Raji (cell line): ENCODE measurements around the gene SQOR.

Experiments
- POLR2A ChIP-seq: IDR thresholded peaks from 2 replicates; pipeline ENCODE4 v1.6.1; 2011; ENCODE audit warnings: low read depth, low read length, control low read depth; ENCODE audit not compliant: insufficient read depth

The SQOR gene

GRCh38 chr15:45611305-45611704, 23.5 kb upstream of the SQOR start:
- TF ChIP-seq POLR2A, result no peak

- TF ChIP-seq POLR2A, result no peak
Observed at GRCh38 chr15:45612790-45613415, 21.9 kb upstream of the SQOR start.

- no peak for TF ChIP-seq POLR2A
Observed at GRCh38 chr15:45616901-45617323, 17.9 kb upstream of the SQOR start.

GRCh38 chr15:45618813-45619212, 16.0 kb upstream of the SQOR start:
- no peak for TF ChIP-seq POLR2A

- no peak for TF ChIP-seq POLR2A
Observed at GRCh38 chr15:45628136-45628535, 6.7 kb upstream of the SQOR start.

GRCh38 chr15:45630917-45631691, 3.7 kb upstream of the SQOR start:
- no peak for TF ChIP-seq POLR2A

- no peak for TF ChIP-seq POLR2A
Observed at GRCh38 chr15:45631776-45632175, 3.1 kb upstream of the SQOR start.

- no peak for TF ChIP-seq POLR2A
Observed at GRCh38 chr15:45635191-45635638, 386 bp downstream of the SQOR start.

- TF ChIP-seq POLR2A, result no peak
Observed at GRCh38 chr15:45635763-45636292, 999 bp downstream of the SQOR start.

- TF ChIP-seq POLR2A, result no peak
Observed at GRCh38 chr15:45637141-45637540, 2.3 kb downstream of the SQOR start.

- TF ChIP-seq POLR2A, result no peak
Observed at GRCh38 chr15:45637552-45638033, 2.8 kb downstream of the SQOR start.

- TF ChIP-seq POLR2A, result no peak
Observed at GRCh38 chr15:45640616-45641015, 5.8 kb downstream of the SQOR start.

- no peak for TF ChIP-seq POLR2A
Observed at GRCh38 chr15:45641374-45641781, 6.5 kb downstream of the SQOR start.

GRCh38 chr15:45641999-45642932, 7.4 kb downstream of the SQOR start:
- TF ChIP-seq POLR2A, result no peak

- TF ChIP-seq POLR2A, result no peak
Observed at GRCh38 chr15:45644437-45644836, 9.6 kb downstream of the SQOR start.
